Fibroblast of lung (primary cell): ENCODE measurements around the gene MPL. TPM values are rescaled to one million over a fixed set of nuclear protein-coding genes. Genes with fewer than 3 reads are reported as not detected.

Source experiments
- DNase-seq, 2 donors: peaks; one replicate each; pipeline versions ENCODE4 v3.0.0 to v3.0.0-alpha.2; 2010; ENCODE audit warnings: low read depth in 2 of 2
- H2AFZ ChIP-seq: 2 replicates; pipeline ENCODE4 v1.5.1; 2012; ENCODE audit warnings: low read length, control low read depth, inconsistent platforms
- H3K27ac ChIP-seq: 2 replicates; pipeline ENCODE4 v1.5.1; 2011; ENCODE audit warnings: low read length, control low read depth; ENCODE audit not compliant: insufficient read depth
- H3K27me3 ChIP-seq: 2 replicates; pipeline ENCODE4 v1.5.1; 2011; ENCODE audit warnings: mild to moderate bottlenecking, low read length; ENCODE audit not compliant: control insufficient read depth, insufficient read depth
- H3K36me3 ChIP-seq: 2 replicates; pipeline ENCODE4 v1.5.1; 2011; ENCODE audit warnings: low read length; ENCODE audit not compliant: control insufficient read depth, insufficient read depth
- H3K4me1 ChIP-seq: 2 replicates; pipeline ENCODE4 v1.5.1; 2011; ENCODE audit warnings: low read length; ENCODE audit not compliant: control insufficient read depth, insufficient read depth; ENCODE audit errors: extremely low read depth
- H3K4me2 ChIP-seq: 2 replicates; pipeline ENCODE4 v1.5.1; 2011; ENCODE audit warnings: low read length, control low read depth; ENCODE audit not compliant: insufficient read depth; ENCODE audit errors: extremely low read depth
- H3K4me3 ChIP-seq, 4 experiments: fragments of 200-600 bp in 1 of 4; sonication (generic) in 1 of 4; replicated peaks in 1 of 4; 2 replicates each; pipeline ENCODE4 v1.5.1; 2011 to 2016; ENCODE audit warnings: low read length in 4 of 4, low read depth in 3 of 4, mild to moderate bottlenecking in 3 of 4, control low read depth in 2 of 4, inconsistent platforms in 1 of 4, mixed read lengths in 1 of 4; ENCODE audit not compliant: insufficient read depth in 1 of 4; ENCODE audit errors: control extremely low read depth in 1 of 4
- H3K79me2 ChIP-seq: 2 replicates; pipeline ENCODE4 v1.5.1; 2012; ENCODE audit warnings: mild to moderate bottlenecking, low read length, inconsistent platforms; ENCODE audit not compliant: control insufficient read depth, insufficient read depth
- H3K9ac ChIP-seq: 2 replicates; pipeline ENCODE4 v1.5.1; 2011; ENCODE audit warnings: mild to moderate bottlenecking, low read length, control low read depth; ENCODE audit not compliant: insufficient read depth
- H3K9me3 ChIP-seq: 2 replicates; pipeline ENCODE4 v1.5.1; 2012; ENCODE audit warnings: low read depth, low read length; ENCODE audit not compliant: control insufficient read depth, insufficient read depth
- H4K20me1 ChIP-seq: 2 replicates; pipeline ENCODE4 v1.5.1; 2011; ENCODE audit warnings: low read length; ENCODE audit not compliant: control insufficient read depth, insufficient read depth; ENCODE audit errors: extremely low read depth
- EZH2 ChIP-seq: IDR thresholded peaks from 2 replicates; pipeline ENCODE4 v1.5.1; 2012; ENCODE audit warnings: low read length, control low read depth, mild to moderate bottlenecking; ENCODE audit errors: missing control alignments
- polyA plus RNA-seq, 2 donors: library from polyadenylated mRNA; depleted of rRNA in 1 of 2; stranded (reverse) in 1 of 2; unstranded in 1 of 2; fragments of >200 nt; gene quantifications; 2 replicates each; pipeline ENCODE4 v1.2.1, GENCODE V29; 2011 to 2012; ENCODE audit warnings: missing spikeins in 1 of 2
- total RNA-seq: library from RNA; depleted of rRNA; stranded (reverse); fragments of >200 nt; gene quantifications from 2 replicates; pipeline ENCODE4 v1.2.1, GENCODE V29; 2014
- TF ChIP-seq, protein P1 (sequence below), 2 donors: IDR thresholded peaks in 1 of 2; conservative IDR thresholded peaks in 1 of 2; 1 replicate in 1 of 2; 2 replicates in 1 of 2; pipeline ENCODE4 v1.5.1; 2011 to 2012; ENCODE audit warnings: low read length in 2 of 2, control low read depth in 1 of 2, inconsistent platforms in 1 of 2, low read depth in 1 of 2, mild to moderate bottlenecking in 1 of 2

The MPL gene
- total and polyA plus RNA-seq, 2 donors (not counting 1 experiment from before 2014, with no cell fraction given), result not detected

DNA sequence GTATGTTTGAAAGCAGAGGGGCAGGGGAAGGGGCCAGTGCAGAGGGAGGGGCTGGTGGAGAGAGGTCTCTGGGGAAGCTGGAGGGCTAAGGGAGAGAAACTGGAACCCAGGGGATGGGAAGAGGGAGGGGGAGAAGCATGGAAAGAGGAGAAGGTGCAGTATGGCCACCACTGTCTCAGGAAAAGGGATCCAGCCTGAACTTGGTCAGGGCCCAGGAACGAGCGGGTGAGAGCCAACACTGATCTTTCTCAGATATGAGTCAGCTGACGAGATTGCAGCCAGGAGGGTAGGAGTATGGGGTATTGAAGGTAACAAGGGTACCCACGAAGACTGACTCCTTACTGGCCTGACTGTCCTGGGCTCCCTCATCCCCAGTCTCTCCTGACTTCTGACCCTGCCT lies 18.8 kb upstream of the MPL start:
- DNase-seq, result peak in 1 of 2 donors; percentile 25
- H3K4me2 ChIP-seq, result no peak overlapping the region
- no peaks in the 10 kb centered on the region for H3K4me1 ChIP-seq
- H3K9me3 ChIP-seq, result no peaks in the 10 kb centered on the region
- H3K36me3 ChIP-seq, result no peaks in the 10 kb centered on the region
- no peak for TF ChIP-seq EZH2
- TF ChIP-seq, protein P1, sequence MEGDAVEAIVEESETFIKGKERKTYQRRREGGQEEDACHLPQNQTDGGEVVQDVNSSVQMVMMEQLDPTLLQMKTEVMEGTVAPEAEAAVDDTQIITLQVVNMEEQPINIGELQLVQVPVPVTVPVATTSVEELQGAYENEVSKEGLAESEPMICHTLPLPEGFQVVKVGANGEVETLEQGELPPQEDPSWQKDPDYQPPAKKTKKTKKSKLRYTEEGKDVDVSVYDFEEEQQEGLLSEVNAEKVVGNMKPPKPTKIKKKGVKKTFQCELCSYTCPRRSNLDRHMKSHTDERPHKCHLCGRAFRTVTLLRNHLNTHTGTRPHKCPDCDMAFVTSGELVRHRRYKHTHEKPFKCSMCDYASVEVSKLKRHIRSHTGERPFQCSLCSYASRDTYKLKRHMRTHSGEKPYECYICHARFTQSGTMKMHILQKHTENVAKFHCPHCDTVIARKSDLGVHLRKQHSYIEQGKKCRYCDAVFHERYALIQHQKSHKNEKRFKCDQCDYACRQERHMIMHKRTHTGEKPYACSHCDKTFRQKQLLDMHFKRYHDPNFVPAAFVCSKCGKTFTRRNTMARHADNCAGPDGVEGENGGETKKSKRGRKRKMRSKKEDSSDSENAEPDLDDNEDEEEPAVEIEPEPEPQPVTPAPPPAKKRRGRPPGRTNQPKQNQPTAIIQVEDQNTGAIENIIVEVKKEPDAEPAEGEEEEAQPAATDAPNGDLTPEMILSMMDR (conservative IDR thresholded peaks at IDR 0.05 in 1 of 2, IDR thresholded peaks at IDR 0.05 in 1 of 2; ENCODE audit: low read depth in 1 of 2, low read length in 2 of 2), result no peak
- H3K27me3 ChIP-seq, result no peaks in the 10 kb centered on the region
- no peak overlapping the region for H3K27ac ChIP-seq
- no peaks in the 10 kb centered on the region for H4K20me1 ChIP-seq
- no peak overlapping the region for H3K4me3 ChIP-seq
- no peak overlapping the region for H3K9ac ChIP-seq
- H2AFZ ChIP-seq, result no peak overlapping the region
- no peaks in the 10 kb centered on the region for H3K79me2 ChIP-seq

DNA sequence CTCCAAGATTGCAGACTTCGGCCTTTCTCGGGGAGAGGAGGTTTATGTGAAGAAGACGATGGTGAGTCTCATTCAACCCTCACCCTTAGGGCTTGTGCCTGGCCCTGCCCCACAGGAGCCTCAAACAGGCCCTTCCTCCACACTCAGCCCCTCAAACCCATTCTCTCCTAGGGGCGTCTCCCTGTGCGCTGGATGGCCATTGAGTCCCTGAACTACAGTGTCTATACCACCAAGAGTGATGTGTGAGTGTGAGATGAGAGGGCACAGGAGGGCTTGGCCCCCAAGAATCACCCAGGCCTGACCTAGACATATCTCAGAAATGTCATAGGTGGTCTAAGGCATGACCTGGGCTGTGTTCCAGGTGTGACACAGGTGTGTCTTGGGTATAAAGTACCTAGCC lies 18.3 kb upstream of the MPL start:
- no peak for TF ChIP-seq EZH2
- no peak overlapping the region for H2AFZ ChIP-seq
- H3K27me3 ChIP-seq, result no peaks in the 10 kb centered on the region
- H3K27ac ChIP-seq, result no peak overlapping the region
- no peaks in the 10 kb centered on the region for H3K79me2 ChIP-seq
- no peaks in the 10 kb centered on the region for H3K36me3 ChIP-seq
- no peak overlapping the region for H3K4me2 ChIP-seq
- no peak for DNase-seq
- H3K9me3 ChIP-seq, result no peaks in the 10 kb centered on the region
- no peak overlapping the region for H3K9ac ChIP-seq
- H3K4me3 ChIP-seq, result no peak overlapping the region
- H4K20me1 ChIP-seq, result no peaks in the 10 kb centered on the region
- no peaks in the 10 kb centered on the region for H3K4me1 ChIP-seq

DNA sequence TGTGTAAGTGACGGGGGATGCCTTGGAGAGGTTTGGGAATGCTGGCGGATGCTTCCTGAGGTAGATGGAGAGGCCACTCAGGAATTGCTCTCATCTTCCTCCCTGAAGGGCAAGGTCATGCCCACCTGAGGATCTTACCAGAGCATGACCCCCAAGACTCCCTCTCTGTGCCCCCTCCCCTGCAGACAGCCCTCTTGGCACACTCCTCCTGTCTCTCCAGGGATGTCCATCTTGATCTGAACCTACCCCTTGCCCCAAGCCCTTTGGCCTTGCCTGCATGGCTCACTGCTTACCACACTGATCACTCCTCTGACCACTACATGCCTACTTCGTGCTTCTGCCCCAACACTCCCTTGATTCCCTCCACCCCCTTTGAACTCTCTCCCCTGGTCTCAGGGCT lies 17.9 kb upstream of the MPL start:
- no peak overlapping the region for H3K9ac ChIP-seq
- H2AFZ ChIP-seq, result no peak overlapping the region
- DNase-seq, result no peak
- no peaks in the 10 kb centered on the region for H3K36me3 ChIP-seq
- TF ChIP-seq EZH2, result no peak
- TF ChIP-seq, protein P1 (conservative IDR thresholded peaks at IDR 0.05 in 1 of 2, IDR thresholded peaks at IDR 0.05 in 1 of 2; ENCODE audit: low read depth in 1 of 2, low read length in 2 of 2), result no peak
- no peak overlapping the region for H3K27ac ChIP-seq
- no peaks in the 10 kb centered on the region for H4K20me1 ChIP-seq
- no peaks in the 10 kb centered on the region for H3K4me1 ChIP-seq
- no peaks in the 10 kb centered on the region for H3K27me3 ChIP-seq
- H3K4me3 ChIP-seq, result no peak overlapping the region
- H3K79me2 ChIP-seq, result no peaks in the 10 kb centered on the region
- no peaks in the 10 kb centered on the region for H3K9me3 ChIP-seq
- H3K4me2 ChIP-seq, result no peak overlapping the region
